Measurements from ENCODE around the gene TMUB1.
"Not testable (repeated sequence)": the region's sequence is repeated elsewhere in the genome, so short reads cannot be mapped to it uniquely, and the experiment has no call there.

The TMUB1 gene

DNA sequence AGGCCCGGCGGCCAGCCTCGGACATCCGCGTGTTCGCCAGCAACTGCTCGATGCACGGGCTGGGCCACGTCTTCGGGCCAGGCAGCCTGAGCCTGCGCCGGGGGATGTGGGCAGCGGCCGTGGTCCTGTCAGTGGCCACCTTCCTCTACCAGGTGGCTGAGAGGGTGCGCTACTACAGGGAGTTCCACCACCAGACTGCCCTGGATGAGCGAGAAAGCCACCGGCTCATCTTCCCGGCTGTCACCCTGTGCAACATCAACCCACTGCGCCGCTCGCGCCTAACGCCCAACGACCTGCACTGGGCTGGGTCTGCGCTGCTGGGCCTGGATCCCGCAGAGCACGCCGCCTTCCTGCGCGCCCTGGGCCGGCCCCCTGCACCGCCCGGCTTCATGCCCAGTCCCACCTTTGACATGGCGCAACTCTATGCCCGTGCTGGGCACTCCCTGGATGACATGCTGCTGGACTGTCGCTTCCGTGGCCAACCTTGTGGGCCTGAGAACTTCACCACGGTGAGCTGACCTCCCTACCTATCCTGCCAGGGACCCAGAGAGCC, 34.3 kb downstream of the TMUB1 start:
- no peak for DNase-seq

DNA sequence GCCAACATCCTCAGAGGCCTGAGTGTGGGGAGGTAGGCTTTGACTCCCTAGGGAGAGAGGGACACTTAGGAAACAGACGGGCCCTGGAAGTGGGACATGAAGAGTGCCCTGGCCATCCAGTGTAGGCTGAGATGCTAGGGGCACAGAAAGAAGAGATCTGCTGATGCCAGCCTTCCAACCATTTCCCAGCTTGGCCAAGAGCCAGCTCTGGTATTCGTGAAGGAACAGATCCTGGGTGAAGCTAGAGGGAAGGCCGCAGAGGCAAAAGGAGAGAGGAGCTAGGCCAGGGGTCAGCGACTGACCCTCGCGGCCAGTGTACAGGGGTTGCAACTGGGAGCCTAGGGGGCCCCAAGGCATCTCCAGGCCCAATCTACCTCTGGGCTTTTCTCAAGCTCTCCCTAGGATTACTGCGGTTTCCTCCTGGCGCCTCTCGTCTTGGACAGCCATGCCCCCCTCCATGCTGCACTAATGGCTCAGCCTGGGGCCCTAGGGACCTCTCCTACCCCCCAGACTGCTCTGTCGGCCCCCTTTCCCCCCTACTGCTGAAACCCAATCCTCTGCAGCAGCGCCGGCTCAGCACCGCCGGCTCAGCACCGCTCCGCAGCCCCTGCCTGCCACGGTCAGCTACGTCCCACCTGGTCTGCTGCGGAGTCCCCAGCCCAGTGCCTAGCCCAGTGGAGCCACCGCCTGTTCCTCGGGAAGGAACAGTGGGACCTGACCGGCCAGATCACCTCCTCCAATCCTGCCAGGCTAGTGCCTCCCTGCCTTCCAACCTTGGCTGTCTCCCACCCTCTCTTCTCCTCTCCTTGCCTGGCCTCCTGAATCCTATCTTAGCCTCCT, 35.1 kb downstream of the TMUB1 start, which contains the start of gene ASIC3:
Gene ASIC3, plus strand, starts transcription at position 556 of the 840 bp plus-strand sequence. CDS start 355 bp downstream, outside the sequence.
- DNase-seq: no peak

GRCh38 chr7:151046603-151047573, 36.4 kb downstream of the TMUB1 start:
- DNase-seq: no peak

DNA sequence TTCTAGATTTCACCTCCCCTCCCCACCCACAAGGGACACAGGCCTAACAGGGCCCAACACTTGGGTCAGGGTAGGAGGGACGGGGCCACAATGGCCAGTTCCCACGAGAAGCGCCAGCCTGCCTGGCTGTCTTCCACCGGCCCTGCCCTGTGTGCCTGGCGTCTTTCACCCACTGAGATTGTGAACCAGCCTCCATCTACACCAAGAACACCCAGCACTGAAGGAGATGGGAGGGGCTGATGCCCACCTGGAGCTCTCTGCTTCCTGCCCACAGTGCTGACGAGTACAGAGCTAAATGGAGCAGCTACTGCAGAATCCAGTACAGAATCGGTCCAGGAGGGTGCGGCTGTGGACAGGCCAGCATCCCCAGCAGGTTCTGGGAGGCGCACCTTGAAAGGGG, 37.3 kb downstream of the TMUB1 start:
- no peak for DNase-seq

- no peak for DNase-seq
Measured at GRCh38 chr7:151045262-151045661, 38.0 kb downstream of the TMUB1 start.

DNA sequence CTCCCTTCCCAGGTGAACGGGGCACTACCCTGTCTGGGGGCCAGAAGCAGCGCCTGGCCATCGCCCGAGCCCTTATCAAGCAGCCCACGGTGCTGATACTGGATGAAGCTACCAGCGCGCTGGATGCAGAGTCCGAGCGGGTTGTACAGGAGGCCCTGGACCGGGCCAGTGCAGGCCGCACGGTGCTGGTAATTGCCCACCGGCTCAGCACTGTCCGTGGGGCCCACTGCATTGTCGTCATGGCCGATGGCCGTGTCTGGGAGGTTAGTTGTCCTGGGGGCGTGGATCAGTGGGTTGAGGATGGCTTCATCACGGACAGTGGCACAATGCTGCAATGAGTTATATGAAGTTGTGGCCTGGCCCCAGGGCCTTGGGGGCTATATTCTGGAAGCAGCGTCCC, 39.3 kb downstream of the TMUB1 start:
- no peak for DNase-seq

- not testable (repeated sequence) for DNase-seq
Measured at GRCh38 chr7:151043449-151043848, 39.8 kb downstream of the TMUB1 start.

- no peak for DNase-seq
Measured at GRCh38 chr7:151040616-151041375, 42.5 kb downstream of the TMUB1 start.

DNA sequence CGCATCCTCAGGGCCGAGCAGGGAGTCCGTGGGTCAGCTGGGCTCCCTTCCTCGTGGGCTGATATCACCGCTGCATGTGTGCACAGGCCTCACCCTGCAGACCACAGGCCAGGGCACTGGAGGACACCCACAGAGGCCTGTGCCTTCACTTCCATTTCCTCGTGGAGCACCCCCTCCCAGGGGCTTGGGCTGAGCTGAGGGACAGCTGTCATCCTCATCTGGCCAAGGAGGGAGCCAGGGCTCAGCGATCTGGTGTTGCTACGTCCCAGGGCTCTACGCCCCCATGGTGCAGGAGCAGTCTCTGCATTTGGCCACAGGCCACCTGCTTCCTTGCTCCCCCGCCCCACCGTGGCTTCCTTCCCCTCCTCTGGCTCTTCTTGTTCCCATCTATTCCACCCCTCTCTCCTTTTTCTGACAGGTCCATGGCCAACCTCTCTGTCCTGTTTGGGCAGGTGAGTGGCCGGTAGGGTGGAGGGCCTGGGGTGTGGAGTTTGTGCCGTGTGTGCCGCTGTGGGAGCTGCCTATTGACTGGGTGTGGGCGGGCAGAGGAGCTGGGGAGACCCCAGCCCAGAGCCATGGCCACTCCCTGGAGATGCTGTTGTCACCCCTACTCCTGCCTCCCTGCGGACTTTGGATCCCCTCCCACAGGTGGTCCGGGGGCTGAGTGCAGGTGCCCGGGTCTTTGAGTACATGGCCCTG, 43.3 kb downstream of the TMUB1 start:
- DNase-seq: no peak

DNA sequence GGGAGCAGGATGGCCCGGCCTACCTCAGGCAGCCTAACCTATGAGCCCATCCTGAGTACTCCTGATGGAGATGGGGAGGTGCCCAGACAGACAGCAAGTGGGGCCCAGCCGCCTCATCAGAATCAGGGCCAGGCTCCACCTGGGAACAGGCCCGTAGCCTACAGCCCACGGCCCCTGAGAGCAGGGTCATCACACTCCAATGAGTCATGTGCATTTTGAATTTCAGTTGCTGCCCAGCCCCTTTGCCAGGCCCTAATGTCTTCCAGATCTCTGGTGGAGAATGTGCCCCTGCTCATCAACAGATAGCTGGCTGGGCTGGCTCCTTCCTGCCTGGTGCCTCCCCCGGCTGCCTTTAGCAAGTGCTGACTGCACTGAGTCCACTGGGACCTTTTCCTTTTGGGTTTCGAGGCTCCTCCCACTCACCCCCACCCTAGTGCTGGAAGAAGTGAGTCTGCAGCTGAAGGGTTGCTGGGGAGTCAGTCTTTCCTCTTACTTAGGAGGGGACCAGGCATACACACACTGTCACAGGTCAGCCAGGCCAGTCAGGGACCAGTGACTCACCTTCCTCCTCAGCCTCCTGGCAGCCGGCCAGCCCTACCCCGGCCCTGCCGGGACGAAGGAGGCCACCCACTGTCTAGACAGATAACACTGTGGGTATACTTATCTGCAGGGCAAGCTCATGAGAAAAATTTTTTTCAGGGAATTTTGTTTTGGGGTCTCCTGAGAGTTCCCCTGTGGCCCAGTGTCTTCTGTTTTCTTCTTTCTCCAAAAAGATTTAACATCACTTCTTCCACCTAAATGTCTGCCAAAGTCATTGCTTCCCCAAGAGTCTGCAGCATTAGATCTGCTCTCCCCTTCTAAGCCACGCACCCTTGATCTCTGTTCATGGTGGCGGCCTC, 44.1 kb downstream of the TMUB1 start:
- peak; percentile 91 for DNase-seq

DNA sequence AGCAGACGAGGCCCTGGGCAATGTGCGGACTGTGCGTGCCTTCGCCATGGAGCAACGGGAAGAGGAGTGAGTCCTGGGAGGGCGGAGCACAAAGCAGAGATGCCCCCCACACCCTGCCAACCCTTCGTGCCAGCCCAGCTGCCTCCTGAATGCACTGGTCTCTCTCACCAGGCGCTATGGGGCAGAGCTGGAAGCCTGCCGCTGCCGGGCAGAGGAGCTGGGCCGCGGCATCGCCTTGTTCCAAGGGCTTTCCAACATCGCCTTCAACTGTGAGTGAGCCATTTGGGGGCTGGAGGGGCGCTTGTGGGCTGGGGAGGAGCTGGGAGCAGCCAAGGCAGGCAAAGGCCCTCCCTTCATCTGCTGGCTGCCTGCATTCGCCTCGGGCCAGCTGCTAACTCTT, 47.4 kb downstream of the TMUB1 start:
- no peak for DNase-seq

DNA sequence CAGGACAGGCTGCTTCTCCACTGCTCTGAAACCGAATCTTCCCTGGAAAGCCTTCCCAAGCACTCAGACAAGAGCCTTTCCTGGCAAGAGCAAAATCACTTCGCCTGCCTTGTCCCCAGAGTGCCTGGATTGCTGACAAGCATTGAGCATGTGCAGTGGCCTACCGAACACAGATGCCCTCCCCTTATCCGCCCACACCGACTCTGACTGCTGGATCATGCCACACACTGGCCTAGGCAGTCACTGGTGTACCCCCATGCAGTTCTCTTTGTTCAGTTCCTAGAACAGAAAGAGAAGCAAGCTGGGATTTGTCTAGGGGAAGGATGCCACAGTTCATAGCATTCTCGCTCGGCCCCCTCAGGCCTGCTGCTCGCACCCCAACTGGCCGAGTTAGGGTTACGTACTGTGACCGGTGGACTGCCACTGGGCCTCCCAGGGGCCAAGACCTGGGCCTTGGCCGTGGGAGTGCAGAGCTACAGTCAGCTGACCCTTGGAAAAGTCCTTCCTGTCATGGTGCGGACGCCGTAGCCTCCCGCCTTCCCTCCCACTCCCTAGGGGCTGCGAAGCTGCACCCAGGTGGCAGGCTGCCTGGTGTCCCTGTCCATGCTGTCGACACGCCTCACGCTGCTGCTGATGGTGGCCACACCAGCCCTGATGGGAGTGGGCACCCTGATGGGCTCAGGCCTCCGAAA, 48.1 kb downstream of the TMUB1 start:
- DNase-seq: no peak

DNA sequence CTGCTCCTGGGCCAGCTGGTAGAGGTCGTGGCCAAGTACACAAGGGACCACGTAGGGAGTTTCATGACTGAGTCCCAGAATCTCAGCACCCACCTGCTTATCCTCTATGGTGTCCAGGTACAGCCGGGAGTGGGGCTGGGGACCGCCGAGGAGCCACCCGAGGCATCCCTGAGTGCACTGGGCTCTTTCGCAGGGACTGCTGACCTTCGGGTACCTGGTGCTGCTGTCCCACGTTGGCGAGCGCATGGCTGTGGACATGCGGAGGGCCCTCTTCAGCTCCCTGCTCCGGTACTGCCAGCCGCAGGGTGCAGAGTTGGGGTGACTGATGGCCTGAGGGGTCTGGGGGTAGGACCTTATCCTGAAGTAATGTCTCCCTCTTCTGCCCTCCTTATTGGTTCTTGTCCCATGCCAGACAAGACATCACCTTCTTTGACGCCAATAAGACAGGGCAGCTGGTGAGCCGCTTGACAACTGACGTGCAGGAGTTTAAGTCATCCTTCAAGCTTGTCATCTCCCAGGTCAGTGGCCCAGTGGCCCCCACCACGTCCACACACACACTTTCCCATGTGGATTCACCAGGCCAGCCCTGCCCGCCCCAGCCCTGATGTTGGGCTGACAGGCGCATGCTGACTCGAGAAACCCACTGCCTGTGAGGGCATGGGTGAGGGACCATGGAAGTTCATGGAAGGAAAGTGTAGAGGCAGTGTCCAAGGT, 48.8 kb downstream of the TMUB1 start:
- DNase-seq: no peak

GRCh38 chr7:151033864-151034249, 49.4 kb downstream of the TMUB1 start:
- no peak for DNase-seq

DNA sequence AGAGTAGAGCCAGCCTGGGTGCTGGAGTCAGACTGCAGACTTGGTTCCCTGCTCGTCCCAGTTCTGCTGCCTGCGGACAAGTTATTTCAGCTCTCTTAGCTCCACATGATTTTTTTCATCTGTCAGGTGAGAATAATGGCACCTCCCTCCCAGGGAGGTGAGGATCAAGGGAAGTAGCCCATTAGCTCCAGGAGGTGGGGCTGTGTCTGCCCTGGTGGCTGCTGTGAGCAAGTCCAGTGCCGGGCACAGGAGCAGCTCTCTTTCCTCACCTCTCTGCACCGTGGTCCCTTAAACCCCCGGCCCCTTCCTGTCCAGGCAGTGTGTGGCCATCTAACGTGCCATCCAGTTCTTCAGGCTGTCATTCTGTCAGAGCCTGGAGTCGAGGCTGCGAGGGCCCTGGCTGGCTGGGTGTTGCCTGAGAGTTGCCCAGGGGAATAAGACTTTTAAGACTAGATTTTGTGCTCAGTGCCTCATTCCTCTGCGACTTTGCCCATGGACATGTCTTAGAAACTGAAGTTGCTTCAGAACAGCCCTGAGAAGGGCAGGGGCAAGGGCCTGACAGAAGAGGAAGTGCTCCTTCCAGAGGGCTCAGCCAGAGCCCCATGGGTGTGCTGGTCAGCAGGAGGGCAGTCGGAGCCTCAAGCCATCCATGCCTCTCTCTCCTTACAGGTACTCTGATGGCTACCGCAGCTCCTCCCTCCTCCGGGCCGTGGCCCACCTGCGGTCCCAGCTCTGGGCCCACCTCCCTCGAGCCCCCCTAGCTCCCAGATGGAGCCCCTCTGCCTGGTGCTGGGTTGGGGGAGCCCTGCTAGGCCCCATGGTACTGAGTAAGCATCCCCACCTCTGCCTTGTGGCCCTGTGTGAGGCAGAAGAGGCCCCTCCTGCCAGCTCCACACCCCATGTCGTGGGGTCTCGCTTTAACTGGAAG, 50.1 kb downstream of the TMUB1 start:
- DNase-seq: no peak

Data from stimulated activated CD4-positive, alpha-beta T cell treated with anti-CD3 and anti-CD28 coated beads, Interleukin-15, amount 100 ng/mL, for 24 hours (primary cell).